GM18505 (cell line): ENCODE data around the gene HNRNPAB.
"Not testable (repeated sequence)": the region's sequence is repeated elsewhere in the genome, so short reads cannot be mapped to it uniquely, and the experiment has no call there.

ENCODE experiments used
- ATAC-seq: cut with Tn5 transposase; IDR thresholded peaks from one replicate; pipeline ENCODE4 v1.9.1; 2021; ENCODE audit not compliant: unreplicated experiment
- POLR2A ChIP-seq: IDR thresholded peaks from 4 replicates; pipeline ENCODE4 v1.6.1; 2011; ENCODE audit warnings: borderline replicate concordance; ENCODE audit not compliant: insufficient read depth, insufficient read length; ENCODE audit errors: extremely low read depth

HNRNPAB gene

GRCh38 chr5:178186427-178186826, 17.9 kb upstream of the HNRNPAB start:
- no peak for TF ChIP-seq POLR2A
- ATAC-seq = no peak

- no peak for TF ChIP-seq POLR2A
- ATAC-seq = no peak
Measured at GRCh38 chr5:178187014-178187413, 17.3 kb upstream of the HNRNPAB start, which contains the start of gene GMCL2. GMCL2 (minus strand) TSS chr5:178187371; CDS start chr5:178187299, 72 bp downstream.

DNA sequence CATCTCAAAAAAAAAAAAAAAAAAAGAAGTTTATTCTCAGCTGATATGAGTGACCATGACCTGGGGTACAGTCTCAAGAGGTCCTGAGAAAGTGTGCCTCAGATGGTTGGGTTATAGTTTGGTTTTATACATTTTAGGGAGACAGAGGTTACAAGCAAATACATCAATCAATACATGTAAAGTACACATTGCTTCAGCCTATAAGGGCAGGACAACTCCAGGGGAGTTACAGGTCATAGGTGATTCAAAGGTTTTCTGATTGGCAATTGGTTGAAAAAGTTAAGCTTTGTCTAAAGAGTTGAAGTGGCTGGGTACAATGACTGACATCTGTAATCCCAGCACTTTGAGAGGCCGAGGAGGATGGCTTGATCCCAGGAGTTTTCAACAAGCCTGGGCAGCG, 14.9 kb upstream of the HNRNPAB start:
- no peak for ATAC-seq
- TF ChIP-seq POLR2A = no peak

DNA sequence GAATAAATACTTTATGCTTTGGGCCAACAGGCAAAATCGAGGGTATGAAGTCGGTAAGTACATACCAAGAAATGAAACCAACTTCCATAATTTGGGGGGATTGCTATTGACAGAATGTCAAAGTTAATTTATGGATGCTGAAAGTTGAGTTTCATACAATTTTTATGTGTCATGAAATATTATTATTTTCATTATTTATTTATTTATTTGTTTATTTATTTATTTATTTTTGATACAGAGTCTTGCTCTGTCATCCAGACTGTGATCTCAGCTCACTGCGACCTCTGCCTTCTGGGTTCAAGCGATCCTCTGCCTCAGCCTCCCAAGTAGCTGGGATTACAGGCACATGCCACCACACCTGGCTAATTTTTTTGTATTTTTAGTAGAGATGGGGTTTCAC, 12.7 kb upstream of the HNRNPAB start:
- TF ChIP-seq POLR2A = no peak
- no peak for ATAC-seq

- TF ChIP-seq POLR2A = no peak
- ATAC-seq = no peak
Measured at GRCh38 chr5:178192244-178192643, 12.1 kb upstream of the HNRNPAB start.

DNA sequence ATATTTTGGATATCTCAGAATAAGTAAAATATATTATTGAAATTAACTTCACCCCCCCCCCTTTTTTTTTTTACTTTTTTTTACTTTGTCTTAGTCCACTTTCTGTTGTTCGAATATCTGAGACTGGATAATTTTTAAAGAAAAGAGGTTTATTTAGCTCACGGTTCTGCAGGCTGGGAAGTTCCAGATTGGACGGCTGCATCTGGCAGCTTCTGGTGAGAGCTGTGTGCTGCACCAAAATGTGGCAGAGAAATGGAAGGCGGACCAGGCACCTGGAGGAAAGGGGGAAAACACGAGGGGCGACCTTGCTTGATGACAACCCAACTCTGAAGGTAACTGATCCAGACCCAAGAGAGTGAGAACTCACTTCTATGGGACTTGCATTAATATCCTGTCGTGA, 11.5 kb upstream of the HNRNPAB start:
- no peak for TF ChIP-seq POLR2A
- no peak for ATAC-seq

DNA sequence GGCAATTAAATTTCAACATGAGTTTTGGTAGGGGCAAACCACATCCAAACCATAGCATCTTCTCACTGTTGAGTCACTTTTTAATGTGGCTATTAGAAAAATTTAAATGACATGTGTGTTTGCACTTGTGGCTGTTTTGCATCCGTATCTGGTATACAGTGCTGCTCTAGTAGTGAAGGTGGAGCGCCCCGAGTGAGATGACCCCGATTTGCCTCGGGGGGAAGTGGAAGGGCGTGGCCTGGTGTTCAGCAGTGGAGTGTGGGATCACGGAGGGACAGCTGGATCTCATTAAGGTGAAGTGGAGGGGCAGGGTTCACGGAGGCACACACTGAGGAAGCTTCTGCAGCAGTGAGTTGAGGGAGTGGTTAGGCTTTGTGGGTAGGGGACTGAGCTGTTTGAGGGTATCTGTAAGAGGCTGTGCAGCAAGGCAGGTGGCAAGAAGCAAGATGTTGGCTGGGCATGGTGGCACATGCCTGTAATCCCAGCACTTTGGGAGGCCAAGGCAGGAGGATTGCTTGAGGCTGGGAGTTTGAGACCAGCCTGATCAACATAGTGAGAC, 11.0 kb upstream of the HNRNPAB start:
- TF ChIP-seq POLR2A = no peak

DNA sequence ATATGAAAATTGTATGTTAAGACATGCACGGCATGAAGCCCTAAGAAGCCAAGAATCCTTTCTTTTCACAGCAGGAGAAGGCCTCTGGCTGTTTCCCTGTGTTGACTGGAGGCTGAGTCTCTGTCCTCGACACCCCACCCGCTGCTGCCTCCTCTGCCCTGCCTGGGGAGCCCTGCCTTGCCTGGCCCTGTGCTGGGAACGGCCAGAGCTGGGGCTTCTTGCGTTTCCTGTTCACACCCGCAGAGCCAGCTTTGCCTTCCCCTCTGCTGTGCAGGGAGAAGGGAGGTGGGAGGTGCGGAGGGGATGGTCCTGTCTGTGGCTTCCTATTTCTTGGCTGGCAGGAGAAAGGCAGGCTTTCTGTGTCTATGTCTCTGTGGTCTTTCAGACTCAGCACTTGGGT, 10.3 kb upstream of the HNRNPAB start:
- no peak for ATAC-seq
- TF ChIP-seq POLR2A = no peak

More for the DNA sequence above, 11.0 kb upstream of the HNRNPAB start:
- no peak for ATAC-seq

- TF ChIP-seq POLR2A = no peak
Measured at GRCh38 chr5:178196281-178196812, 8.0 kb upstream of the HNRNPAB start.

GRCh38 chr5:178196986-178197385, 7.3 kb upstream of the HNRNPAB start:
- no peak for ATAC-seq
- no peak for TF ChIP-seq POLR2A

More at GRCh38 chr5:178196281-178196812, 8.0 kb upstream of the HNRNPAB start:
- no peak for ATAC-seq

DNA sequence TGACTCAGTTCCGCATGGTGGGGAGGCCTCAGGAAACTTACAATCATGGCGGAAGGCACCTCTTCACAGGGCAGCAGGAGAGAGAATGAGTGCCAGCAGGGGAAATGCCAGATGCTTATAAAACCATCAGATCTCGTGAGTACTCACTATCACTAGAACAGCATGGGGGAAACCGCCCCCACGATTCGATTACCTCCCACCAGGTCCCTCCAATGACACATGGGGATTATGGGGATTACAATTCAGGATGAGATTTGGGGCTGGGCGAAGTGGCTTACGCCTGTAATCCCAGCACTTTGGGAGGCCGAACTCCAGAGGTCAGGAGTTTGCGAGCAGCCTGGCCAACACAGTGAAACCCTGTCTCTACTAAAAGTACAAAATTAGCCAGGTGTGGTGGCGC, 6.2 kb upstream of the HNRNPAB start:
- not testable (repeated sequence) for ATAC-seq

GRCh38 chr5:178198706-178199105, 5.6 kb upstream of the HNRNPAB start:
- ATAC-seq = no peak
- no peak for TF ChIP-seq POLR2A

DNA sequence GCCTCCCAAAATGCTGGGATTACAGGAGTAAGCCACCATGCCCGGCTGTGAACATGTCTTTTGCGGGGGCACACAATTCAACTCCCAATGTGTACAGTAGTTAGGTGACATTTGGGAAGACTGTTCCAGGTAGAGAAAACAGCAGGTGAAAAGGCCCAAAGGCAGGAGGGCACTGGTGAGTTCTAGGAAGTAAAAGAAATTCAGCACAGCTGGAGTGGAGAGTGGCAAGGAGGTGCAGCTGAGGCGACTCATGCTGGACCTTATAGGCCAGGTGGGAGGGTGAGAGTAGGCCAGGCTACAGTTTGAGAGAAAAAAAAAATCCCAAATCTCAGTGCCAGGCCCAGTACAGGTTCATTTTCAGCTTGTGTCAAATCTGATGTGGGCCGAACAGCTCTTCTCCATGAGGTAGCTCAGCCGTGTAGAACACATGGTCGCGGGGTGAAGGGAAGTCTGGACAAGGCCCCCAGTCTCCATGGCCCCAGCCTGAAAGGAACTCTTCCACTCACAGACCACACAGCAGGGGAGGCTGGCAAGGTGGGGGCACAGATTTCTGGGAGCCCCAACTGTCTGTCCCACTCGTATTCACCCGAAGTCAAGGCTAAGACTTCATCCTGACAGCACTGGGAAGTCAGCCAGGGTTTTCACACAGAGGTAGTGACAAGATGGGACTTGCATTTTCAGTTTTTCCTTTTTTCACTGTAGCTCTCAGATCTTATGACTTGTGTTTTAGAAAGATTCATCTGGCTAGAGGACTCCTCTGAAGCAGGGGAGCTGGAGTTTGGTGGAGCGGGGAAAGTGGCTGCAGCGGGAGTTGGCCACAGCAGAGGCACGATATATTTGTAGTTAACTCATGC, 4.5 kb upstream of the HNRNPAB start:
- no peak for ATAC-seq
- TF ChIP-seq POLR2A = no peak
